Cardiac fibroblast (primary cell): ENCODE data around the gene NPHS2.
A peak's percentile ranks its signal among the peaks of the same experiment; 100 is the strongest.
"Not testable (repeated sequence)": the region's sequence is repeated elsewhere in the genome, so short reads cannot be mapped to it uniquely, and the experiment has no call there.

Source experiments
- DNase-seq, 2 donors: peaks; one replicate each; pipeline versions ENCODE4 v3.0.0 to v3.0.0-alpha.2; 2010; ENCODE audit warnings: low read depth in 2 of 2
- H3K4me3 ChIP-seq, 2 donors: replicated peaks in 1 of 2; 1 replicate in 1 of 2; 2 replicates in 1 of 2; pipeline ENCODE4 v1.5.1; 2011; ENCODE audit warnings: low read depth in 2 of 2, low read length in 2 of 2, mild to moderate bottlenecking in 2 of 2, moderate library complexity in 1 of 2
- CTCF ChIP-seq: IDR thresholded peaks from one replicate; pipeline ENCODE4 v1.5.1; 2011; ENCODE audit warnings: low read depth, mild to moderate bottlenecking, low read length, inconsistent platforms

The NPHS2 gene

GRCh38 chr1:179548666-179549367, 26.9 kb downstream of the NPHS2 start:
- no peak for DNase-seq
- no peak for TF ChIP-seq CTCF
- H3K4me3 ChIP-seq = no peak overlapping the region

DNA sequence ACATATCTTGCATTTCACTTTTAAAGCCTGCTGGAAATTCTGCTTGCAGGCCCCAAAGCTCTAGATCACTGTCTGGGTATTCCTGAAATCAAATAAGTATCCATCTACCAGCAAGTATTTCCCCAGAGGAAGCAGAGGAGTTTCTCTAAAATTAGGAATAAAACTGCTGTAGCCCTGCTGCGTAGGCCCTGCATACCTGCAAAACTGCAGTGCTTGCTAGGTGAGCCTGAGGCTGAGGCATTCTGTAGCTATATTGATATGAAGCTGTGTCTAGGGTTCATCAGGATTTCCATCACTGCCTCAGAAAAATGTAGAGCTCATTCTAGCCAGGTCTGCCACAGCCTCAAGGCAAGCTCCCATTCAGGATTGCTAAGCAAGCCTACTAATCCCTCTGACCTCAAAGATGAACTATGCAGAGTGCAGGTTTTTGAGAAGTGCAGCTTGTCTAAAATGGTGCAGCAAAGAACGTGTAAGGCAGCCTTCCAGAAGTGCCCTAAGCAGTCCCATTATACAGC, 28.7 kb downstream of the NPHS2 start:
- no peak overlapping the region for H3K4me3 ChIP-seq
- no peak for DNase-seq
- no peak for TF ChIP-seq CTCF

GRCh38 chr1:179545321-179545720, 30.4 kb downstream of the NPHS2 start:
- H3K4me3 ChIP-seq = no peak overlapping the region
- TF ChIP-seq CTCF = no peak
- peak in 1 of 2 donors; percentile 5 for DNase-seq

- no peak overlapping the region for H3K4me3 ChIP-seq
- no peak for DNase-seq
- no peak for TF ChIP-seq CTCF
Observed at GRCh38 chr1:179541774-179542173, 34.0 kb downstream of the NPHS2 start.

- no peak for DNase-seq
- no peak overlapping the region for H3K4me3 ChIP-seq
- no peak for TF ChIP-seq CTCF
Observed at GRCh38 chr1:179530352-179530751, 45.4 kb downstream of the NPHS2 start.

- no peak overlapping the region for H3K4me3 ChIP-seq
- TF ChIP-seq CTCF = no peak
- no peak for DNase-seq
Observed at GRCh38 chr1:179529482-179530195, 46.1 kb downstream of the NPHS2 start.

GRCh38 chr1:179518544-179518943, 57.2 kb downstream of the NPHS2 start:
- not testable (repeated sequence) for H3K4me3 ChIP-seq, DNase-seq
